IMR-90 (cell line): ENCODE data around the gene PRR5L. TPM values are rescaled to one million over a fixed set of nuclear protein-coding genes. Genes with fewer than 3 reads are reported as not detected.

Experiments
- ATAC-seq: fragments of 200-7000 bp; cut with Tn5 transposase; 2 replicates; pipeline ENCODE4 v1.9.1; 2020; ENCODE audit warnings: low read depth, mild to moderate bottlenecking, moderate library complexity
- BruUV-seq: library from RNA; stranded (reverse); fragments of 400-500 nt; replicated peaks from 2 replicates; lab custom pipeline; 2021; lab: Mats Ljungman, UMichigan
- CTCF ChIA-PET: fragments of 300-600 bp; formaldehyde crosslinking; extraction: SDS; loops from one replicate; lab custom pipeline; 2021; ENCODE audit warnings: antibody characterized with exemption; lab: Yijun Ruan, JAX
- POLR2A ChIA-PET: fragments of 300-600 bp; sonication (Branson Sonifier 250); formaldehyde crosslinking; loops from one replicate; lab custom pipeline; 2022; ENCODE audit warnings: antibody characterized with exemption; ENCODE audit not compliant: unreplicated experiment; lab: Charles Lee
- DNase-seq: peaks from one replicate; pipeline ENCODE4 v3.0.0; 2013
- H2AFZ ChIP-seq: replicated peaks from 2 replicates; pipeline ENCODE3; 2013; ENCODE audit warnings: low read length, mild to moderate bottlenecking; ENCODE audit not compliant: poor library complexity
- H2AK5ac ChIP-seq: 2 replicates; pipeline ENCODE4 v1.6.1; 2013; ENCODE audit warnings: low read depth, low read length, inconsistent platforms
- H2AK9ac ChIP-seq: replicated peaks from 2 replicates; pipeline ENCODE3; 2013; ENCODE audit warnings: mild to moderate bottlenecking, low read depth, low read length, moderate library complexity; ENCODE audit not compliant: poor library complexity
- H2BK120ac ChIP-seq: 2 replicates; pipeline ENCODE4 v1.6.1; 2013; ENCODE audit warnings: low read depth, low read length, inconsistent platforms
- H2BK15ac ChIP-seq: 3 replicates; pipeline ENCODE4 v1.6.1; 2013; ENCODE audit warnings: low read depth, low read length, inconsistent platforms
- H2BK20ac ChIP-seq: 2 replicates; pipeline ENCODE4 v1.6.1; 2013; ENCODE audit warnings: low read depth, mild to moderate bottlenecking, inconsistent platforms, low read length, moderate library complexity
- H2BK5ac ChIP-seq: 2 replicates; pipeline ENCODE4 v1.6.1; 2013; ENCODE audit warnings: mild to moderate bottlenecking, low read depth, low read length, inconsistent platforms; ENCODE audit not compliant: poor library complexity, severe bottlenecking
- H3K14ac ChIP-seq: replicated peaks from 2 replicates; pipeline ENCODE4 v1.6.1; 2013; ENCODE audit warnings: low read depth, low read length, inconsistent platforms
- H3K18ac ChIP-seq: 2 replicates; pipeline ENCODE4 v1.6.1; 2013; ENCODE audit warnings: low read depth, low read length, control low read depth
- H3K23ac ChIP-seq: 2 replicates; pipeline ENCODE4 v1.6.1; 2013; ENCODE audit warnings: low read depth, low read length, inconsistent platforms
- H3K27ac ChIP-seq: 2 replicates; pipeline ENCODE4 v1.5.1; 2013; ENCODE audit warnings: mild to moderate bottlenecking, control low read depth, low read length; ENCODE audit not compliant: insufficient read depth
- H3K27me3 ChIP-seq: 2 replicates; pipeline ENCODE4 v1.6.1; 2013; ENCODE audit warnings: low read length; ENCODE audit not compliant: control insufficient read depth, insufficient read depth
- H3K36me3 ChIP-seq: 2 replicates; pipeline ENCODE4 v1.6.1; 2013; ENCODE audit warnings: low read length, mixed read lengths; ENCODE audit not compliant: control insufficient read depth, insufficient read depth
- H3K4ac ChIP-seq: 2 replicates; pipeline ENCODE4 v1.6.1; 2013; ENCODE audit warnings: low read depth, low read length, inconsistent platforms
- H3K4me1 ChIP-seq: 2 replicates; pipeline ENCODE4 v1.6.1; 2013; ENCODE audit warnings: low read length, mixed read lengths; ENCODE audit not compliant: control insufficient read depth, insufficient read depth
- H3K4me2 ChIP-seq: 2 replicates; pipeline ENCODE4 v1.6.1; 2013; ENCODE audit warnings: low read depth, mild to moderate bottlenecking, control low read depth, low read length, moderate library complexity
- H3K4me3 ChIP-seq: 2 replicates; pipeline ENCODE4 v1.5.1; 2013; ENCODE audit warnings: low read depth, mild to moderate bottlenecking, control low read depth, low read length, moderate library complexity; ENCODE audit not compliant: insufficient read depth
- H3K56ac ChIP-seq: 2 replicates; pipeline ENCODE4 v1.6.1; 2013; ENCODE audit warnings: low read length, inconsistent platforms; ENCODE audit not compliant: insufficient read depth; ENCODE audit errors: extremely low read depth
- H3K79me1 ChIP-seq, 2 experiments: 2 replicates each; pipeline ENCODE4 v1.6.1; 2013; ENCODE audit warnings: low read length in 2 of 2, inconsistent platforms in 1 of 2, low read depth in 1 of 2
- H3K9ac ChIP-seq: 2 replicates; pipeline ENCODE4 v1.6.1; 2013; ENCODE audit warnings: low read depth, low read length, control low read depth
- H3K9me1 ChIP-seq: 2 replicates; pipeline ENCODE4 v1.6.1; 2013; ENCODE audit warnings: low read length, inconsistent platforms; ENCODE audit not compliant: insufficient read depth
- H3K9me3 ChIP-seq: 2 replicates; pipeline ENCODE4 v1.6.1; 2013; ENCODE audit warnings: low read length; ENCODE audit not compliant: control insufficient read depth, insufficient read depth
- H4K20me1 ChIP-seq: 2 replicates; pipeline ENCODE4 v1.6.1; 2013; ENCODE audit warnings: low read length, inconsistent platforms; ENCODE audit not compliant: insufficient read depth
- H4K5ac ChIP-seq: 2 replicates; pipeline ENCODE4 v1.6.1; 2013; ENCODE audit warnings: mild to moderate bottlenecking, low read depth, low read length, control low read depth
- H4K8ac ChIP-seq, 2 experiments: 2 replicates each; pipeline ENCODE4 v1.6.1; 2013; ENCODE audit warnings: low read depth in 2 of 2, low read length in 2 of 2, control low read depth in 1 of 2, inconsistent platforms in 1 of 2
- H4K91ac ChIP-seq: 2 replicates; pipeline ENCODE4 v1.6.1; 2013; ENCODE audit warnings: low read depth, low read length, inconsistent platforms; ENCODE audit not compliant: insufficient read depth
- FOS ChIP-seq: fragments of 150-350 bp; IDR thresholded peaks from 2 replicates; pipeline ENCODE4 v1.6.1; 2016; ENCODE audit warnings: low read depth, low read length
- MAFK ChIP-seq: IDR thresholded peaks from 2 replicates; pipeline ENCODE4 v1.6.1; 2012; ENCODE audit warnings: low read depth, low read length, improper control_type of control experiment
- WGBS, 2 experiments: methylation state at CpG; one replicate each; pipeline versions ENCODE4 v1.1.5 to v1.1.7; 2013; ENCODE audit warnings: missing lambda C conversion rate in 2 of 2; ENCODE audit not compliant: insufficient read length in 1 of 2; ENCODE audit errors: extremely low coverage in 2 of 2; 5-methylcytosine and 5-hydroxymethylcytosine counted together
- dilution Hi-C: fragments of 300-500 bp; cut with HindIII; formaldehyde crosslinking; loops from one replicate; pipeline ENCODE4 v1.14.3; 2018; ENCODE audit warnings: low sequenced_read_pairs; ENCODE audit not compliant: unreplicated experiment
- in situ Hi-C: fragments of 300-500 bp; cut with MboI; formaldehyde crosslinking; loops from 3 replicates; pipeline ENCODE4 v1.14.3; 2019; ENCODE audit warnings: low sequenced_read_pairs, inconsistent platforms, mixed read lengths
- intact Hi-C: fragments of 100-400 bp; cut with micrococcal nuclease; formaldehyde crosslinking; loops from 2 replicates; pipeline ENCODE4 v1.10.0; 2022
- polyA plus RNA-seq, 3 experiments: library from polyadenylated mRNA; depleted of rRNA; stranded (reverse); fragments of >200 nt; gene quantifications; 2 replicates each; pipeline ENCODE4 v1.2.3, GENCODE V29; 2012; ENCODE audit warnings: low replicate concordance in 1 of 3
- total RNA-seq: library from RNA; depleted of rRNA; stranded (reverse); fragments of >200 nt; gene quantifications from 2 replicates; pipeline ENCODE4 v1.2.3, GENCODE V29; 2012

PRR5L gene
- total and polyA plus RNA-seq, 2 of the 4 experiments (the other 2 are of a cell fraction): 2.9 to 3.6 TPM

GRCh38 chr11:36328966-36329673, 33.0 kb downstream of the PRR5L start:
- in situ Hi-C loops (no loop called here), dilution Hi-C loops (no loop called here), intact Hi-C loops (no loop called here)
- H3K36me3 ChIP-seq: no peaks in the 10 kb centered on the region
- no peak overlapping the region for H2BK20ac ChIP-seq
- H2BK5ac ChIP-seq: no peak overlapping the region
- no TSS peak for BruUV-seq
- H3K4ac ChIP-seq: no peak overlapping the region
- H4K91ac ChIP-seq: no peak overlapping the region
- no peak overlapping the region for H3K9ac ChIP-seq
- H4K8ac ChIP-seq: no peak overlapping the region
- TF ChIP-seq MAFK: no peak
- TF ChIP-seq FOS: peak; percentile 42; the same call in 1 of the 2 replicates
- ChIA-PET POLR2A (interaction anchor here (0.6 kb wide), 1 partner anchor 164 kb away, joined by 3 read pairs; no protein-coding TSS in a partner anchor), CTCF (interaction anchor here (1.2 to 1.3 kb wide), 2 partner anchors 12 to 48 kb away, joined by 3 read pairs; no protein-coding TSS in a partner anchor)
- ATAC-seq (no peak), DNase-seq (no peak)
- H2AK5ac ChIP-seq: no peak overlapping the region
- H4K5ac ChIP-seq: no peak overlapping the region
- no peak overlapping the region for H2AFZ ChIP-seq
- no peak overlapping the region for H3K4me2 ChIP-seq
- H3K27me3 ChIP-seq: peaks cover 5% of the 10 kb centered on the region
- no peaks in the 10 kb centered on the region for H3K79me1 ChIP-seq
- H2BK15ac ChIP-seq: no peak overlapping the region
- no peaks in the 10 kb centered on the region for H3K9me1 ChIP-seq
- WGBS, 2 experiments: no CpG with 5 or more reads among the region's 2 CpGs
- H3K18ac ChIP-seq: no peak overlapping the region
- no peak overlapping the region for H3K27ac ChIP-seq
- no peaks in the 10 kb centered on the region for H3K4me1 ChIP-seq
- no peak overlapping the region for H2BK120ac ChIP-seq
- H3K9me3 ChIP-seq: no peaks in the 10 kb centered on the region
- no peaks in the 10 kb centered on the region for H4K20me1 ChIP-seq
- H3K23ac ChIP-seq: no peak overlapping the region
- H2AK9ac ChIP-seq: no peak overlapping the region
- no peak overlapping the region for H3K4me3 ChIP-seq
- no peak overlapping the region for H3K14ac ChIP-seq
- no peak overlapping the region for H3K56ac ChIP-seq
